ENCODE results near the gene NSRP1.
A peak's percentile ranks its signal among the peaks of the same experiment; 100 is the strongest.

NSRP1 gene

GRCh38 chr17:30093463-30094147 lies 23.0 kb upstream of the NSRP1 start:
- H3K4me3 ChIP-seq (ENCODE audit: low read depth, low read length) = no peak overlapping the region
- H3K27ac ChIP-seq = no peak overlapping the region
- H3K27me3 ChIP-seq (ENCODE audit: insufficient read depth, low read depth, severe bottlenecking) = no peaks in the 10 kb centered on the region
- no peaks in the 10 kb centered on the region for H3K9me3 ChIP-seq (ENCODE audit: severe bottlenecking)
- H3K36me3 ChIP-seq = no peaks in the 10 kb centered on the region
- TF ChIP-seq CTCF (IDR thresholded peaks at IDR 0.05; ENCODE audit: low read depth, low read length) = peak; percentile 55
- peak; percentile 59 for DNase-seq

GRCh38 chr17:30095507-30096244 lies 20.9 kb upstream of the NSRP1 start:
- Histone ChIP-seq H3K4me3 (ENCODE audit: low read depth, low read length) (no peak overlapping the region), H3K27me3 (ENCODE audit: insufficient read depth, low read depth, severe bottlenecking) (no peaks in the 10 kb centered on the region), H3K9me3 (ENCODE audit: severe bottlenecking) (no peaks in the 10 kb centered on the region), H3K36me3 (no peaks in the 10 kb centered on the region), H3K27ac (no peak overlapping the region)
- DNase-seq = peak; percentile 30
- TF ChIP-seq CTCF (IDR thresholded peaks at IDR 0.05; ENCODE audit: low read depth, low read length) = peak; percentile 59

- Histone ChIP-seq H3K27ac (no peak overlapping the region), H3K27me3 (ENCODE audit: insufficient read depth, low read depth, severe bottlenecking) (no peaks in the 10 kb centered on the region), H3K4me3 (ENCODE audit: low read depth, low read length) (no peak overlapping the region), H3K9me3 (ENCODE audit: severe bottlenecking) (no peaks in the 10 kb centered on the region), H3K36me3 (no peaks in the 10 kb centered on the region)
- TF ChIP-seq CTCF (IDR thresholded peaks at IDR 0.05; ENCODE audit: low read depth, low read length) = no peak
- no peak for DNase-seq
These were observed 14.8 kb upstream of the NSRP1 start for GRCh38 chr17:30101686-30102390.

GRCh38 chr17:30103921-30104320 lies 12.7 kb upstream of the NSRP1 start:
- DNase-seq = no peak
- no peak for TF ChIP-seq CTCF (IDR thresholded peaks at IDR 0.05; ENCODE audit: low read depth, low read length)
- H3K27ac ChIP-seq = no peak overlapping the region
- no peaks in the 10 kb centered on the region for H3K27me3 ChIP-seq (ENCODE audit: insufficient read depth, low read depth, severe bottlenecking)
- no peak overlapping the region for H3K4me3 ChIP-seq (ENCODE audit: low read depth, low read length)
- H3K36me3 ChIP-seq = no peaks in the 10 kb centered on the region
- no peaks in the 10 kb centered on the region for H3K9me3 ChIP-seq (ENCODE audit: severe bottlenecking)

GRCh38 chr17:30104575-30105339 lies 11.9 kb upstream of the NSRP1 start:
- DNase-seq = peak; percentile 85
- Histone ChIP-seq H3K4me3 (ENCODE audit: low read depth, low read length) (peak overlapping the region; percentile 46), H3K36me3 (no peaks in the 10 kb centered on the region), H3K27me3 (ENCODE audit: insufficient read depth, low read depth, severe bottlenecking) (no peaks in the 10 kb centered on the region), H3K9me3 (ENCODE audit: severe bottlenecking) (no peaks in the 10 kb centered on the region), H3K27ac (peak overlapping the region; percentile 61)
- peak; percentile 87 for TF ChIP-seq CTCF (IDR thresholded peaks at IDR 0.05; ENCODE audit: low read depth, low read length)
